Activated naive CD4-positive, alpha-beta T cell treated with anti-CD3 and anti-CD28 coated beads, Interleukin-2, amount 10 ng/mL, durations not matched to agents 7 days and 5 days (primary cell): ENCODE measurements around the gene LIPC.

Experiments
- CTCF ChIA-PET: fragments of 350-600 bp; sonication (Branson Sonifier 250); formaldehyde crosslinking; loops from one replicate; lab custom pipeline; 2021; ENCODE audit warnings: antibody characterized with exemption; lab: Charles Lee
- DNase-seq: peaks from one replicate; pipeline ENCODE4 v3.0.0-alpha.2; 2020
- H3K27ac Mint-ChIP-seq: one replicate; pipeline ENCODE4 v1.8.0; 2021; ENCODE audit warnings: mild to moderate bottlenecking, moderate library complexity, mixed read lengths
- H3K27me3 Mint-ChIP-seq: one replicate; pipeline ENCODE4 v1.8.0; 2021; ENCODE audit warnings: mild to moderate bottlenecking, mixed read lengths
- H3K36me3 Mint-ChIP-seq: one replicate; pipeline ENCODE4 v1.8.0; 2021; ENCODE audit warnings: mixed read lengths
- H3K4me1 Mint-ChIP-seq: one replicate; pipeline ENCODE4 v1.8.0; 2021; ENCODE audit warnings: mixed read lengths
- H3K4me3 Mint-ChIP-seq: one replicate; pipeline ENCODE4 v1.8.0; 2021; ENCODE audit warnings: mild to moderate bottlenecking, moderate library complexity, mixed read lengths
- H3K9me3 Mint-ChIP-seq: one replicate; pipeline ENCODE4 v1.8.0; 2021; ENCODE audit warnings: mixed read lengths

LIPC gene

GRCh38 chr15:58565619-58566018, 133.8 kb downstream of the LIPC start:
- CTCF ChIA-PET, result no interaction called here
- H3K9me3 Mint-ChIP-seq, result peaks cover 2% of the 10 kb centered on the region

GRCh38 chr15:58566029-58566428, 134.2 kb downstream of the LIPC start:
- no peak for DNase-seq
- Mint-ChIP-seq H3K4me1 (peaks cover 11% of the 10 kb centered on the region), H3K9me3 (peaks cover 2% of the 10 kb centered on the region), H3K27ac (no peak overlapping the region), H3K27me3 (peaks cover 14% of the 10 kb centered on the region), H3K36me3 (peaks cover 2% of the 10 kb centered on the region), H3K4me3 (no peak overlapping the region)
- CTCF ChIA-PET, result no interaction called here

More at GRCh38 chr15:58565619-58566018, 133.8 kb downstream of the LIPC start:
- peaks cover 14% of the 10 kb centered on the region for H3K27me3 Mint-ChIP-seq
- H3K4me1 Mint-ChIP-seq, result peaks cover 11% of the 10 kb centered on the region
- no peak for DNase-seq
- no peak overlapping the region for H3K27ac Mint-ChIP-seq
- H3K4me3 Mint-ChIP-seq, result no peak overlapping the region
- peaks cover 3% of the 10 kb centered on the region for H3K36me3 Mint-ChIP-seq

- Mint-ChIP-seq H3K4me1 (peaks cover 11% of the 10 kb centered on the region), H3K36me3 (no peaks in the 10 kb centered on the region), H3K4me3 (no peak overlapping the region), H3K27me3 (peaks cover 7% of the 10 kb centered on the region), H3K27ac (peak overlapping the region; percentile 56), H3K9me3 (peaks cover 2% of the 10 kb centered on the region)
- CTCF ChIA-PET, result no interaction called here
- no peak for DNase-seq
Observed at GRCh38 chr15:58568157-58568571, 136.4 kb downstream of the LIPC start.

- no peaks in the 10 kb centered on the region for H3K36me3 Mint-ChIP-seq
- peaks cover 7% of the 10 kb centered on the region for H3K27me3 Mint-ChIP-seq
- H3K4me3 Mint-ChIP-seq, result no peak overlapping the region
- no peak overlapping the region for H3K27ac Mint-ChIP-seq
- CTCF ChIA-PET, result interaction anchor here (0.5 kb wide), 1 partner anchor 428 kb away, joined by 3 read pairs; no protein-coding TSS in a partner anchor
- H3K4me1 Mint-ChIP-seq, result peaks cover 12% of the 10 kb centered on the region
- peaks cover 2% of the 10 kb centered on the region for H3K9me3 Mint-ChIP-seq
- no peak for DNase-seq
Observed at GRCh38 chr15:58569455-58569854, 137.7 kb downstream of the LIPC start.

- CTCF ChIA-PET, result no interaction called here
- Mint-ChIP-seq H3K9me3 (peaks cover 2% of the 10 kb centered on the region), H3K4me3 (no peak overlapping the region), H3K27ac (no peak overlapping the region), H3K4me1 (peaks cover 22% of the 10 kb centered on the region), H3K27me3 (no peaks in the 10 kb centered on the region), H3K36me3 (no peaks in the 10 kb centered on the region)
- DNase-seq, result no peak
Observed at GRCh38 chr15:58571491-58571890, 139.7 kb downstream of the LIPC start.

- CTCF ChIA-PET, result no interaction called here
Observed at GRCh38 chr15:58572521-58572920, 140.7 kb downstream of the LIPC start.

GRCh38 chr15:58573270-58573669, 141.5 kb downstream of the LIPC start:
- no peak overlapping the region for H3K27ac Mint-ChIP-seq
- CTCF ChIA-PET, result interaction anchor here (1.6 kb wide), 1 partner anchor 187 kb away, joined by 4 read pairs; no protein-coding TSS in a partner anchor
- H3K27me3 Mint-ChIP-seq, result no peaks in the 10 kb centered on the region

More at GRCh38 chr15:58572521-58572920, 140.7 kb downstream of the LIPC start:
- DNase-seq, result no peak
- Mint-ChIP-seq H3K36me3 (no peaks in the 10 kb centered on the region), H3K9me3 (peaks cover 2% of the 10 kb centered on the region), H3K4me3 (no peak overlapping the region), H3K4me1 (peaks cover 21% of the 10 kb centered on the region), H3K27me3 (no peaks in the 10 kb centered on the region), H3K27ac (no peak overlapping the region)

GRCh38 chr15:58574631-58575030, 142.8 kb downstream of the LIPC start:
- Mint-ChIP-seq H3K27ac (no peak overlapping the region), H3K36me3 (no peaks in the 10 kb centered on the region), H3K27me3 (no peaks in the 10 kb centered on the region), H3K9me3 (no peaks in the 10 kb centered on the region), H3K4me1 (peaks cover 11% of the 10 kb centered on the region), H3K4me3 (no peak overlapping the region)
- CTCF ChIA-PET, result interaction anchor here (0.6 to 2.0 kb wide), 4 partner anchors 10 to 186 kb away, joined by 3 to 7 read pairs (median 4); no protein-coding TSS in a partner anchor
- no peak for DNase-seq

More at GRCh38 chr15:58573270-58573669, 141.5 kb downstream of the LIPC start:
- Mint-ChIP-seq H3K4me1 (peaks cover 16% of the 10 kb centered on the region), H3K9me3 (peaks cover 2% of the 10 kb centered on the region), H3K4me3 (no peak overlapping the region), H3K36me3 (no peaks in the 10 kb centered on the region)
- DNase-seq, result no peak

GRCh38 chr15:58575045-58575786, 143.4 kb downstream of the LIPC start:
- Mint-ChIP-seq H3K27me3 (no peaks in the 10 kb centered on the region), H3K4me1 (peaks cover 11% of the 10 kb centered on the region), H3K36me3 (no peaks in the 10 kb centered on the region), H3K27ac (no peak overlapping the region), H3K4me3 (no peak overlapping the region), H3K9me3 (no peaks in the 10 kb centered on the region)
- CTCF ChIA-PET, result interaction anchor here (0.6 to 2.0 kb wide), 3 partner anchors 9 to 165 kb away, joined by 3 to 7 read pairs (median 3); no protein-coding TSS in a partner anchor
- no peak for DNase-seq

- DNase-seq, result no peak
- Mint-ChIP-seq H3K4me3 (no peak overlapping the region), H3K27me3 (no peaks in the 10 kb centered on the region), H3K27ac (no peak overlapping the region), H3K4me1 (peaks cover 11% of the 10 kb centered on the region), H3K9me3 (no peaks in the 10 kb centered on the region), H3K36me3 (no peaks in the 10 kb centered on the region)
- CTCF ChIA-PET, result interaction anchor here (0.7 kb wide), 1 partner anchor 19 kb away, joined by 3 read pairs; no protein-coding TSS in a partner anchor
Observed at GRCh38 chr15:58576657-58577056, 144.9 kb downstream of the LIPC start.

- CTCF ChIA-PET, result no interaction called here
- H3K9me3 Mint-ChIP-seq, result peaks cover 12% of the 10 kb centered on the region
- H3K4me3 Mint-ChIP-seq, result no peak overlapping the region
Observed at GRCh38 chr15:58582160-58582559, 150.4 kb downstream of the LIPC start.

GRCh38 chr15:58583171-58583908, 151.5 kb downstream of the LIPC start:
- Mint-ChIP-seq H3K4me1 (peaks cover 15% of the 10 kb centered on the region), H3K36me3 (peaks cover 5% of the 10 kb centered on the region), H3K27ac (no peak overlapping the region), H3K27me3 (peaks cover 13% of the 10 kb centered on the region), H3K9me3 (peaks cover 12% of the 10 kb centered on the region), H3K4me3 (no peak overlapping the region)
- CTCF ChIA-PET, result interaction anchor here (1.8 kb wide), 1 partner anchor 8 kb away, joined by 7 read pairs; no protein-coding TSS in a partner anchor
- no peak for DNase-seq

More at GRCh38 chr15:58582160-58582559, 150.4 kb downstream of the LIPC start:
- DNase-seq, result no peak
- Mint-ChIP-seq H3K27me3 (peaks cover 13% of the 10 kb centered on the region), H3K4me1 (peaks cover 15% of the 10 kb centered on the region), H3K36me3 (peaks cover 5% of the 10 kb centered on the region), H3K27ac (no peak overlapping the region)

GRCh38 chr15:58584789-58585461, 153.1 kb downstream of the LIPC start:
- Mint-ChIP-seq H3K27ac (no peak overlapping the region), H3K9me3 (peaks cover 12% of the 10 kb centered on the region), H3K27me3 (peaks cover 13% of the 10 kb centered on the region), H3K36me3 (peaks cover 5% of the 10 kb centered on the region), H3K4me1 (peaks cover 15% of the 10 kb centered on the region), H3K4me3 (no peak overlapping the region)
- no peak for DNase-seq
- CTCF ChIA-PET, result interaction anchor here (1.8 kb wide), 1 partner anchor 10 kb away, joined by 7 read pairs; no protein-coding TSS in a partner anchor
